ENCODE results near the gene GRM4.

The GRM4 gene

GRCh38 chr6:34106421-34106820 is 39.5 kb downstream of the GRM4 start:
- DNase-seq (ENCODE audit: low read depth): no peak

- DNase-seq (ENCODE audit: low read depth): no peak
Measured at GRCh38 chr6:34104628-34105027, 41.3 kb downstream of the GRM4 start.

- no peak for DNase-seq (ENCODE audit: low read depth)
Measured at GRCh38 chr6:34104186-34104585, 41.7 kb downstream of the GRM4 start.

DNA sequence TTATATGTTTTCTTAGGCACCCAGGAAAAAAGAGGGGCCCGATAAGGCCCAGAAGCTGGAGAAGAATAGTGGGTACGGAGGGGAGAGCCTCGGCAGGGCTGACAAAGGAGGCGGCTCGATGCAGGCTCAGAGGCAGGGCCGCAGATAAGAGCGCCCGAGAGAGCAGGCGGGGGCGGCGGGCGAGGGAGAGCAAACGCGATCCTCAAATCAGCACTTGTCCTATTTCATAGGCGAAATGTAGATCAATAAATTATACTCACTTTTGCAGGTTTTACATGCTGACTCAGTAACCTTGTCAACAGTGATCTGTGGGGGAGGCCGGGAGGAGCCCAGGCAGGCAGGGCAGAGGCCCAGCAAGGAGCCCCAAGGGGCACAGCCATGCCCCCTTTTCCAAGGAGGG is 42.6 kb downstream of the GRM4 start:
- no peak for DNase-seq (ENCODE audit: low read depth)

- no peak for DNase-seq (ENCODE audit: low read depth)
Measured at GRCh38 chr6:34102696-34103095, 43.2 kb downstream of the GRM4 start.

DNA sequence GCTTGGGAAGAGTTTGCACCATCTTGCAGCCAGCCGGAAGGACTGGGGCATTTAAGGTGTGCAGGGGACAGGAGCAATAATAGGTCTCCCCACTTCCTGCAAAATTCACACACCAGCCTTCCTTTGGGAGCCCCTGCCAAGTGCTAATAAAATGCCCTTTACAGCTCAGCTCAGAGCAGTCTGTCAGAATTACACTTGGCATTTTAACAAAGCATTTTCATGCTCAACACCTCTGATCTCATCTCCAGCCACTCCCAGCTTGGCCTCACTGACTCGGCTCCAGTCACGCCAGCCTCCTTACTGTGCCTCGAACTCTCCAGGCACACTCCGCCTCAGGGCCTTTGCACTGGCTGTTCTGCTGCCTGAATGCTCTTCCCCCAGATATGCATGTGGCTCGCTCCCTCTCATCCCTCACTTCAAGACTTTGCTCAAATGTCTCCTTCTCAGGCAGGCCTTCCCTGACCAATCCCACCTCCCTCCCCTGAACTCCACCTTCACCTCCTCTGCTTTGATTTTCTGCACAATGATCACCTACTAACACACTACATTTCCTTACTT is 43.7 kb downstream of the GRM4 start:
- DNase-seq (ENCODE audit: low read depth): no peak

DNA sequence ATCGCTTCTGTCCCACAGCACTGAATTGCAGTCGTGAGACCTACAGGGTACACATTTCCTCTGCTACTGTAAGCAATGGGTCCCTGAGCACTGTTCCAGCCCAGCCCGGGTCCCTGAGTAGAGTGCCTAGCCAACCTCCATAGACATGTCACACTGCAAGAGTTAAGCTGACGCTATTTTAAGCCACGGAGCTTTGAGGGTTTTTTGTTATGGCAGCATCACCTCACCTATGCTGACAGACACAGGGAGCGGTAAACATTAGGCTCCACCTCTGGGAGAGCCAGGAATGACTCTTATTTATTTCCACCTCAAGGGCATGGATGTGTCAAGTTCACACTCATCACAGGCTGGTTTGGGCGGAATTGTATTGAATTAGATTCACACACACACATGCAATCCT is 45.1 kb downstream of the GRM4 start:
- DNase-seq (ENCODE audit: low read depth): no peak

DNA sequence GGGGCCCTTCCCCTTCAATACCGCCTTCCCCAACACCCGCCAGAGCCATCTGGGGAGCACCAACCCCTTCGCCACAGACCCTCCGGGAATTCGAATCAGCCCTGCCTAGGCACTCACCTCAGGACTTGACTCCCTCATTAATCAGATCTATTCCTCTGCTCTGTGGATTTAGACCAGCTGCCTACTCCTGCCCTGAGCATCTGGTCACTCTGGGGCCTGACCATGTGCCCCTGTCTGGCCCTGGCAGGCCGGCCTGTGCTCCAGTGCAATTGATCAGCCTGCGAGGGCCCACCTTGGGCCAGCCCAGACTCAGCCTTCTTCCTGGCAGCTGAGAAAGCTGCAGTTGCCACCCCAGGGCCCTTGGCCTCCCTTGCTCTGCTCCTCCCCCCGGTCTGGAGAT is 46.0 kb downstream of the GRM4 start:
- DNase-seq (ENCODE audit: low read depth): no peak

GRCh38 chr6:34098045-34098936 is 47.6 kb downstream of the GRM4 start:
- no peak for DNase-seq (ENCODE audit: low read depth)

GRCh38 chr6:34096814-34097213 is 49.1 kb downstream of the GRM4 start:
- DNase-seq (ENCODE audit: low read depth): no peak

DNA sequence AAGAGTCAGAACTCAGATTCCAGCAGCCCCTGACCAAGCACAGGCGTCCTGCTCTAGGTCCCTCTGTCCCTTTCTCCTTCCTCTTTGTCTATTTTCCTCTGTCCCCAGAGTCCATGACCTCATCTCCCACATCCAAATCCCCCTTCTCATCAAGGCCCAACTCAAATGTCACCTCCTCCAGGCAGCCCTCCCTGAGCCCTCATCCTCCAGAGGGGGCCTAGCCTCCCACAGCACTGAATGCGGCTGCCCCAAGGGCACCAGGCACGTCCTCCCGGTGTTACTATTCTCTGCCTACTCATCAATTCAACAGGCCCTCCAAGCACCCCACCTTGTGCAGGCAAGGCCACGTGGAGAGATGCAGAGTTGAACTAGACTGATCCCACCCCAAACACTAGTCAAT is 49.7 kb downstream of the GRM4 start:
- DNase-seq (ENCODE audit: low read depth): no peak

GRCh38 chr6:34095741-34096140 is 50.1 kb downstream of the GRM4 start:
- DNase-seq (ENCODE audit: low read depth): no peak

- DNase-seq (ENCODE audit: low read depth): no peak
Measured at GRCh38 chr6:34095136-34095505, 50.8 kb downstream of the GRM4 start.

DNA sequence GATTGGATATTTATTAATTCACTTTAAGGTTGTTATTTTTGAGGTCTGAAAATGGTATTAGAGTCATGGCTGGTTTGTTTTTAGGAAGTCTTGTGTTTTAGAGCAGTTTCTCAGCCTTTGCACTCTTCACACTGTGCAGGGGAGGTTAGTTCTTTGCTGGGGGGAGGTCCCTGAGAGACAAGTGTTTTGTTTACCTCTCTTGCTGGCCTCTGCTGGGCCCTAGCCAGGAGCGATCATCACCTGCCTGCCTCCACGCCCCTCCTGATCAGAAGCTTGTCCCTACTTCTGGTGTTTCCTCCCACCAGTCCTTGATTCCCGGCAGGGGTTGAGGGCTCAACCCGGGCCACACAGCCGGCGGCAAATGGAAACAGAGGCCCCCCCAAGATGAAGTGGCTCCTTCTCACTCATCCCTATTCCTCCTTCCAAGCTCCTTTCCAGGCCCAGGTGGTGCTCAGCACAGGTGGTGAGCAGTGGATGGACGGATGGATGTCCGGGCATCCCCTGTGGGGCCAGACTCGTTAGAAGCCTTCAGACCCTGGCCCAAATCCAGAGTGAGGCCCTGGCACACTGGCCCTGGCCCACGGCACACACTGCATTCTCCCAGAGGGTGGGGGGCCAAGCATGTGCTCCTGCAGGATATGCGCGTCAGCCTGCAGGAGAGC is 51.3 kb downstream of the GRM4 start:
- no peak for DNase-seq (ENCODE audit: low read depth)

DNA sequence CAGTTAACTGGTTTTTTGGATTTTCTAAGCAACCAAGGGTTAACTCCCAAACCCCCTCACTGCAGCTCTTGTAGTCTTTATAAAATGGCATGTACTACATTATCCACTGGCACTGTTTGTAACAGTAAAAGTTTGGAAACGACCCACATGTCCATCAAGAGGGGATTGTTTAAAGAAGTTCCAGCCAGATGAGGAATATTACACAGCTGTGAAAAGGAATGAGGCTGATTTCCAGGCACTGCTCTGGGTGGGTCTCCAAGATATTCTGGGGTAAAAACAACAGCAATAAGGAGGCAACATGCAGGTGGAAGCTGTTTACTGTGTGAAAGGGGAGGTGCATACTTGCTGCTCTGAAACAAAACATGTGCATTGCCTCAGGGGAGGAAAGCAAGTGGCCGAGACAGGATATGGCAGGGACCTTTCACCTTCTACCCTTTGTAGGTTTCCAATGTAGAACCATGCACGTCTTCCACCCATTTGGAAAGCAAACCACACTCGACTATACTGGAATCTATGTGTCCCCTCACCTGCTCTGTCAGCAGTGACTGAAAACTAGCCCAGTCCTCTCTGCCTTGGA is 51.9 kb downstream of the GRM4 start:
- DNase-seq (ENCODE audit: low read depth): no peak

DNA sequence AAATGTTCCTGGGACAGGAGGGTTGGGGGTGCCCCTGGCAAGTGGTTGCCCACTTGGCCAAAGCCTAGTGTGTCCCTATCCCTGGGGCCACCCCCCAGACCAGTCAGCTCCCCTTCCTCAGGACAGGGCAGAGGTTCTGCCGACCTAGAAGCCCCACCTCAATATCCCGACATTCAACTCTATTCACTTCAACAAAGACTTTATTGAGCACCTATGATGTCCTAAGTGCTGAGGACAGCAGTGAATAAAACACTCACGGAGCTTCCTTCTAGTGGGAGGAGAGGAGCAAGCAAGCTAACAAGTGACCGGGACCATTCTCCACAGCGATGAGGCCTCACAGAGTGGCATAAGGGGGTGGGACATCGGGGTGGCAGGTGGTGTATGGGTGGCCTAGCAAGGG is 52.7 kb downstream of the GRM4 start:
- DNase-seq (ENCODE audit: low read depth): no peak

DNA sequence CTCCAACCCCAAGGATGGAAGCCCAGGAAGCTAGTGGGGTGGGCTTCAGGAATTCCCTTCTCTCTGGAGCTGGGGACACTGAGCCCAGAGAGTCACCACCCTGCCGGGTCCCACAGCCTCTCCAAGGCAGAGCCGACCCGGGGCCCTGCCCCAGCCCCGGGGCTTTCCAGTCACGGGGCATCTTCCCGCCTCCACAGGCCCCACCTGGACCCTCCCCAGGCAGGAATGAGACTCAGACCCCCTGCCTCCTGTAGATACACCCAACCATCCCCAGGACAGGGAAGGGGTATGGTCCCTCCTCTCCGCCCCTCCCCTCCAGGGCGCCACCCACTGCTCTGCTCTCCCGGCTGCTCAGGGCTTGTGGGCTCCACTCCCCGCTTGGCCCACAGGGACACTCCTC is 53.3 kb downstream of the GRM4 start:
- no peak for DNase-seq (ENCODE audit: low read depth)

GRCh38 chr6:34090935-34091334 is 55.0 kb downstream of the GRM4 start:
- no peak for DNase-seq (ENCODE audit: low read depth)

DNA sequence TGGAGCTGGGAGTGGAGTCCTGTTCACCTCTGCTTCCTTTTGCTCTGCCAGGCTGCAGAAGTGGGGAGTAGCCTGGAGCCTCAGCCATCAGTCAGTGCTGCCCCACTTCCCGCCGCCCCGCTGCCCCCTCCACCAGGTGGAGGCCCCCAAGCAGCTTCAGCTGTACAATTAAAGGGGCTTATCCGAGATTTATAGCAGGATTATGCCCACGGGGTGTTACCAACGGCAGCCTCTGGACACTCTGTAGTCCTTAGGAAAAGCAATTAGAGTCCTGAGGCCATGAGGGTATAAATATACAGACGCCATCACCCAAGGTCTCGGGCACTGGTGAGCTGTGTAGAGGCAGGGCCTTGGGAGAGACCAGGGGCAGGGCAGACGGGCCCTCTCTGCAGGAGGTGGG is 55.4 kb downstream of the GRM4 start:
- DNase-seq (ENCODE audit: low read depth): no peak

DNA sequence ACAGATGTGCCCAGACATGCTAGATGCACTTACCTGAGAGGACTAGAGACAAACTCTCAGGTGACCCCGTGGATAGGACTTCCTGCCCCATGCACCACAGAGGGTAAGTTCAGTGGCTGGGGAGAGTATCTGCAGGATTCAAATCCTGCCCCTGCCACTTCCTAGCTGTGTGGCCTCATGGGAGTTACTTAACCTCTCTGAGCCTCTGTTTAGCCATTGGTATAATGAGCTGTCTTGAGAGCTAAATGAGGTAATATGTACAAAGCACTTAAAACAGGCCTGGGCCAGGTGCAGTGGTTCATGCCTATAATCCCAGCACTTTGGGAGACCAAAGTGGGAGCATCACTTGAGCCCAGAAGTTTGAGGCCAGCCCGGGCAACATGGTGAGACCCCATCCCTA is 59.3 kb downstream of the GRM4 start:
- DNase-seq (ENCODE audit: low read depth): no peak

DNA sequence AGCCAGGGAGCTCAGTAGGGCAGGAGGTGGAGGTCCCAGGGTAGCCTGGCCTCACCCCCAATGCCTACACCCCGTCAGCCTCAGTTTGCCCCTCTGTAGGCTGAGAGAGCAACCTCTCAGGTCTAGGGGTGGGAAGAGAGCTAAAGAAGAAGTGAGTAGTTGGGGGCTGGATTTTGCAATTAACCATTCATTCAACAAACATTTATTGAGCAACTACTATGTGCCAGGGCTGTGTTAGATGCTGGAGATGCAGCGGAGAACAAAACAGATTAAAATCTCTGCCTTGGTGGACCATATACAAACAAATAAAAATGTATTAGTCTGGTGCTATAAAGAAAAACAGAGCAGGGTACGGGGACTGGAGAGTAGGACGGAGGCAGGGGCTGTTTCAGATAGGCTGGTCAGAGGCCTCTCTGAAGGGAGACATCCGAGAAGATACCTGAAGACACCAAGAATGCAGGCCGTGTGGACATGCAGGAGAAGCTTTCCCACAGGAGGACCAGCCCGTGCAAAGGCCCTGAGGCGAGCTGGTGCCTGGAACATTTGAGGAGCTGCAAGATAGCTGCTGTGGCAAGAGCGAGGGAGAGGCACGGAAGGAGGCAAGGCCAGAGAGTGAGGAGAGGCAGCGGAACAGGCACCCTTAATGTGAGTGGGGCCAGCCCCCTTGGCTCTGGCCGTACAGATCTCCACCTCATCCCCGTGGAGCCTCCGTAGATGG is 60.3 kb downstream of the GRM4 start:
- no peak for DNase-seq (ENCODE audit: low read depth)

- DNase-seq (ENCODE audit: low read depth): no peak
Measured at GRCh38 chr6:34084591-34085290, 61.1 kb downstream of the GRM4 start.

Measured in EH (cell line).